ENCODE results near the gene DAND5.

DNA sequence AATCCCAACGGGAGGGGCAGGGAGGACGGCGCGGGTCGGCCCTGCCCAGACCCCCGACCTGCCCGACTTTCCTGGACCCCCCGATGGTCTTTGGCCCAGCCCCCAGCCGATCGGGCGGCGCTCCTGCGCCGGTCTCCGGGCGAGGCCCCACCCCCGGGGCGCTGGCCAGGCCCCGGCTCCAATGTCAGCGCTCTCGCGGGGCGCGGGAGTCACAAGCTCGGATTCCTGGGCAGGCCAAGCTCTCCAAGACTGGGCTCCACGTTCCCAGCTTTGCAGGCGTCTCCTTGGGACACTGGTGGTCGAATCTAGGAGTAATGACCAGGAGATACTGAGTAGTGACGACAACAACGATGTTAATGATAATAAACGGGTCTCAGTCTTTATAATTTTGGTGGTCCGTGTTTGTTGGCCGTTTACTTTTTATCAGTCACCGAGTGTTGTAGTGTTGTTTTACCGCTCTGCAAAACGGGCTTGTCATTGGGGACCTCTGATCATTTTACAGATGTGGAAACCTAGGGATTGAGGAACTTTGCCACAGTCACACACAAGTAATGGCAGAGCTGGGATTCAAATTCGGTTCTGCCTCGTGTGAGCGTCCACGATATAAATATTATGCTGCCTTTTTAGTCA is 23.2 kb upstream of the DAND5 start:
- no peak for TF ChIP-seq CTCF (IDR thresholded peaks at IDR 0.05 in 8 of 11, conservative IDR thresholded peaks at IDR 0.05 in 3 of 11)
- TF ChIP-seq POLR2A (IDR thresholded peaks at IDR 0.05), result no peak

All from spleen (tissue), 7 donors.